Skeletal muscle tissue (tissue), 4 donors: ENCODE data around the gene RBM8A. TPM values are rescaled to one million over a fixed set of nuclear protein-coding genes. Genes with fewer than 3 reads are reported as not detected.

ENCODE experiments used
- H3K27ac ChIP-seq: one replicate; pipeline ENCODE4 v1.7.0; 2013; ENCODE audit warnings: mild to moderate bottlenecking, low read depth, low read length, inconsistent platforms
- H3K27me3 ChIP-seq, 3 donors: one replicate each; pipeline ENCODE4 v1.7.0; 2013; ENCODE audit warnings: low read length in 3 of 3; ENCODE audit not compliant: control insufficient read depth in 3 of 3, insufficient read depth in 3 of 3
- H3K36me3 ChIP-seq, 3 donors: one replicate each; pipeline ENCODE4 v1.7.0; 2013; ENCODE audit warnings: low read length in 3 of 3; ENCODE audit not compliant: control insufficient read depth in 3 of 3, insufficient read depth in 3 of 3
- H3K4me1 ChIP-seq, 3 donors: one replicate each; pipeline ENCODE4 v1.7.0; 2013; ENCODE audit warnings: low read length in 3 of 3, mild to moderate bottlenecking in 3 of 3; ENCODE audit not compliant: control insufficient read depth in 3 of 3, insufficient read depth in 3 of 3
- H3K4me3 ChIP-seq, 3 donors: one replicate each; pipeline ENCODE4 v1.7.0; 2013; ENCODE audit warnings: low read length in 3 of 3
- H3K9ac ChIP-seq, 3 donors: one replicate each; pipeline ENCODE4 v1.7.0; 2013; ENCODE audit warnings: low read length in 3 of 3, mild to moderate bottlenecking in 3 of 3, moderate library complexity in 2 of 3, low read depth in 1 of 3
- H3K9me3 ChIP-seq, 3 donors: one replicate each; pipeline ENCODE4 v1.7.0; 2013; ENCODE audit warnings: low read length in 3 of 3; ENCODE audit not compliant: control insufficient read depth in 3 of 3
- total RNA-seq: library from RNA; depleted of rRNA; stranded (reverse); fragments of >200 nt; gene quantifications from one replicate; pipeline ENCODE4 v1.2.3, GENCODE V29; 2014
- donor health status: Osteomylitis.

RBM8A gene
- total RNA-seq, 1 donor from 2014 or later = 36.5 TPM

DNA sequence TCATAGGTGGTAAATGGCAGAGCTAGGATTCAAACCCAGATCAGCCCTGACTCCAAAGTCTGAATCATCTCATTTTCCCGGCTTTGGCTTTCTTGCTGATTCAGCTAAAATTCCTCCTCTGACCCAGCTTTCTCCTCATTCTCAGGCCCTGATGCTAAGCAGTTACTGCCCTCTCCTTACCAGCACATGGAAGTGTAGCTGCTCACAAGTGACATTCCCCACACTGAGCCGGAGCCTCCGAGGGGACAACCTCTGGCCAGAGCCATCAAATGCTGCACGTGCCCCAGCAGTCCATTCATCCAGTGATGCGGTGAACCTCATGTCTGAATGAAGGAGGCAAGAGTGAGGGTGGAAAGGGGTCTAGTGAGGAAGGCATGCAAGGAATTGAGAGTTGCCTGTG is 28.5 kb downstream of the RBM8A start:
- peaks cover 0 to 4% (median 0%) of the 10 kb centered on the region in 3 donors for H3K36me3 ChIP-seq
- H3K4me3 ChIP-seq = no peak overlapping the region
- no peaks in the 10 kb centered on the region for H3K9me3 ChIP-seq
- no peak overlapping the region for H3K27ac ChIP-seq
- H3K9ac ChIP-seq = no peak overlapping the region
- H3K27me3 ChIP-seq = no peaks in the 10 kb centered on the region
- H3K4me1 ChIP-seq = no peaks in the 10 kb centered on the region

DNA sequence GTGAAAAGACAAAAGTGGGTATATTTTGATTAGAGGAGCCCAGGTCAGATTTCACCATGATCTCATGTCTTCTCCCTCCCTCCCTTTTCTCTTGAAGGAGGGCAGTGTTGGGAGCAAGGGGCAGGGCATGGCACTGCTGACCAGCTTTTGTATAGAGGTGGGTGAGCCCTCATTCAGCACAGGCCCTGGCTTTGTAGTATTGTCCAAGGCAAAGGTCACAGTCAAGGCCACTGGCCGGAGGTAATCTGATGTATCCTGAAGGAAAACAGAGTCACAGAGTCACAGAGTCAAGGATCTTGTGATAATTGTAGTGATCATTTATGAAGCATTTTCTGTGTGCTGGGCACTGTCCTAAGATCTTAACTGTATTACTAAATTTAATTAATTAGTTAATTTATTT is 29.3 kb downstream of the RBM8A start:
- no peaks in the 10 kb centered on the region for H3K27me3 ChIP-seq
- H3K36me3 ChIP-seq = peaks cover 0 to 4% (median 0%) of the 10 kb centered on the region in 3 donors
- no peak overlapping the region for H3K27ac ChIP-seq
- no peak overlapping the region for H3K9ac ChIP-seq
- no peaks in the 10 kb centered on the region for H3K9me3 ChIP-seq
- H3K4me1 ChIP-seq = peaks cover 0 to 1% (median 0%) of the 10 kb centered on the region in 3 donors
- no peak overlapping the region for H3K4me3 ChIP-seq

DNA sequence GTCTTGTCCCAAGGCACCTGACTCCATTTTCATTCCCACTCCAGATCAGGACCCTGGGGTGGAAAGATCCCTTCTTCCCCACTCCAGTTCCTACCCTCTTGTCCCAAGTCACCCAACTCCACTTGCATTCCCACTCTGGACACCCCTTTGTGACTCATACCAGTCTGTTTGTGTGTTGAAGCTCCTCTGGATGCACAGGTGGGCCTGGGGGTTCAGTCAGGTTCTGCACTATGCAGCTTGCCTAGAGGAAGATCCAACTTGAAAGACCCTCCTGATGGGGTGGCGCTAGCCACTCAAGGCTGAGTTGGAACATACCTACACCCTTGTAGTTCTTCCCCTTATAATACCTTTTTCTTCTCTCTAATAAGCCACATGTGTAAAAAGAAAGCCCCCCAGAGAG is 31.8 kb downstream of the RBM8A start:
- Histone ChIP-seq H3K9ac (no peak overlapping the region), H3K4me1 (peaks cover 11 to 22% (median 19%) of the 10 kb centered on the region in 3 donors), H3K27ac (no peak overlapping the region), H3K36me3 (peaks cover 0 to 4% (median 0%) of the 10 kb centered on the region in 3 donors), H3K27me3 (no peaks in the 10 kb centered on the region), H3K4me3 (no peak overlapping the region), H3K9me3 (no peaks in the 10 kb centered on the region)

DNA sequence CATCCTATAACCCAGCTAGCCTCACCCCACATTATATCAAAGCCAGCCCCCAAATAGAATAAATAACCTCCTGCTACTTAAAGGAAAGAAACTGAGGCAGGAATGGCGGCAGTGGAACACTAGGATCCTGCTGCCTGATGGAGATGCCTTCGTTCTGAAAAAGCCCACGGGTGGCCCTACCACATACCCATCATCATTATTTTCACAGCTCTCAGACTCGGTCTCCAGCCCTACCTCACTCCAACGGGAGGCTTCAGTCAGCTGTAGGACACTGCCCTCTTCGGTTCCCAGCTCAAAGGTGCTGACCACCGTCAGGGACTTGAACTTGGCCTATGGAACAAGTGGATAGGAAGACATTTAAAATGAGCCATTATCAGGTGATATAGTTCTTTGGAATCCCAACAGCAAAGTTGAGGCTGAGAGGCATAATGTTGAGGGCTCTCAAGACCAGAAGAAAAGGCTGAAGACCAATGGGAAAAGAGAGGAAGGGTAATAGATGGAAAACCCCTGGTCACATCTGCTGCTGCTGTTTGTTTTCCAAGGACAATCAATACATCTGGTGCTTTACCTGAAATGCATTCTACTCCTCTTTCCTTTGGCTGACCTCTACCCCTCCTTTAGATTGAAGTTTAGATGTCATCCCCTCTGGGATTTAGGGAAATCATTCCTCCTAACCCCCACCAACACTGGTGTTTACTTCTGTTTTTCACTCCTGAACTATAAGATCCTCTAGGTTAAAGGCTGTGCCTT is 33.8 kb downstream of the RBM8A start:
- Histone ChIP-seq H3K36me3 (no peaks in the 10 kb centered on the region), H3K4me3 (no peak overlapping the region), H3K27ac (no peak overlapping the region), H3K9ac (no peak overlapping the region), H3K4me1 (peaks cover 15 to 28% (median 19%) of the 10 kb centered on the region in 3 donors), H3K9me3 (no peaks in the 10 kb centered on the region), H3K27me3 (no peaks in the 10 kb centered on the region)

DNA sequence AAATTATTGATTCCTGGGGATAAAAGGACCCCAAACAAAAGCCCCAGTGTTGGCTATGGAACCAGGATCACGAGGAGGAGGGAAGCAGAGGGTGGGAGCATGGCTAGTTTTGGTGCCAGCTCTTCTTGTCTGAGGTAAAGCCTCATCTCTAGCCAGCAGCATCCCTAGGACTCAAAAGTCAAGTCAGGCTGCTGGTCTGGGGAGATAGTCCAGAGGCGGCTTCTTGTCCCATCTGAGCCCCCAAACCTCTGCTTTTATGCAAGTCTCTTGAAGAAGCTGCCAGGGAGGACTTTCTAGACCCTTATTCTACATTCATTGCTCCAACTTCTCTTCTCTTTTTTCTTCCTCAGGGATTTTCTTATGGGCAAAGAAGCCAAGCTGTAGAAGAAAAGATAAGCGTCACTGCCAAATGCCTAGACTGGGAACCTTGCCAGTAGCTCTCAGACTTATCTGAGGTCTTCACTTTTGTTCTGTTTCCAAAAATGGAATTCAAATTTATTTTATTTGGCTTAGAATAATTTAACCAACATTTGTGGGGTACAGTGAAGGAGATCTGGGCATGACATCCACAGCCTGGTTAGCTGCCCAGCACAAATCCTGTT is 34.7 kb downstream of the RBM8A start:
- H3K4me1 ChIP-seq = peaks cover 15 to 28% (median 19%) of the 10 kb centered on the region in 3 donors
- H3K27me3 ChIP-seq = no peaks in the 10 kb centered on the region
- peak overlapping the region; percentile 84 for H3K27ac ChIP-seq
- no peaks in the 10 kb centered on the region for H3K9me3 ChIP-seq
- H3K4me3 ChIP-seq = peak overlapping the region in 2 of 3 donors; percentile 34 to 65
- peak overlapping the region in 2 of 3 donors; percentile 62 to 74 for H3K9ac ChIP-seq
- H3K36me3 ChIP-seq = no peaks in the 10 kb centered on the region

DNA sequence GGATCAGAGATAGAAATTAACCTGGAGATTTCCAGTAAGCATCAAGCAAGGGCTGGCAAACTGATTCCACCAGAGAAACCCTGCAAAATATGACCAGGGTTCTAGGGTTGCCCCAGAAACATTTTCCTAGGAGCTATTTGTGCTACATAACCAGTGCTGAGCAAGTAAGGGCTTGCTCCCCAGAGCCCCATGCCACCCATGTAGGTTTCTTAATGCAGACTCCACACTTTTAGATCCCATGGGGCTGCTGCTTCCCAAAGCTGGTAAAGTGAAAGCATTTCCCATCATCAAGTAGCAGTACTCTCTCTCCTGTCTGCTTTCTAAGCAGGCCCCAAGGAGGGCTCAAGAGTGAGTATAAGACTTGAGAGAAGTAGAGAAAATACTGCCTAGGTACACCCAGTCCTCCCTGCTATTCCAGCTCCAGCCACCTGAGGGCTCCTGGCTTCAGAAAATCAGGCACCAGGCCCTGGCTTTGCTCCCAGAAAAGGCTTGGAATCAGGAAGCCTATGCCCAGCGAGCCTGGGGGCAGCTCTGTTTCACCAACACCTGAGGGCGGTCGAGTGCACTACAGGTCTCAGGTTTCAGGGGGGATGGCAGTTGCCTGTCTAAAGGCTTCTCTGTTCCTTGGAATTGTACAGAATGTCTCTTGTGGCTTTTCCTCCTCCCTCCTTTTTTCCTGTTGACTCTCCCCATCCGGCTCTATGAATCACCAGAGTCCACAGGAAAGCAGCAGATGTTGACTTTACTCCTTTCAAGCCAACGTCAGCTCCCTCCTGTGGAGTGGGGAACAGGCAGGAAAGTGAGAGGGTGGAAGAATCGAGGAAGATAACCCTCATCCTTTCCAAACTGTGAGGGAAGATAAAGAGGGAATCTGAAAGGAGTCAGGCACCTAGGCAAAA is 35.4 kb downstream of the RBM8A start:
- H3K4me3 ChIP-seq = peak overlapping the region; percentile 34 to 65 (median 50)
- H3K36me3 ChIP-seq = no peaks in the 10 kb centered on the region
- H3K9ac ChIP-seq = peak overlapping the region; percentile 54 to 74 (median 62)
- H3K9me3 ChIP-seq = no peaks in the 10 kb centered on the region
- H3K27ac ChIP-seq = peak overlapping the region; percentile 84
- no peaks in the 10 kb centered on the region for H3K27me3 ChIP-seq
- H3K4me1 ChIP-seq = peaks cover 15 to 28% (median 19%) of the 10 kb centered on the region in 3 donors

DNA sequence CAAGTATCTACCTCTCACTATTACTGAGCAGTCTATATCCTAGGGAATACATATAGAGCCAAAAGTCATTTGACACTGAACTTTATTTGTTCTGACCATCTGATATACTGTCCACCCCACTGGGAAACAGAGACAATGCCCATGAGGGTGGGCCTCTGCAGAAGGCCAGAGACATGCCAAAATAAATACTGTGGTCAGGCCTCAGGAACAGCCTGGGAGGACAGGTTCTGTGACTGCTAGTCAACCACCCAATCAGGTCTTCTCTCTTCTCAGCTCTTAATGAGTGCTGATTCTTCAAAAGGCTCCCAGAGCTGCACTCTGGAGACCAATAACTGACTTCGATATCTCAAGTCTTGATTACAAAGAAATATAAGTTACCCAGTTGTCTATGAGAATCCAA is 36.1 kb downstream of the RBM8A start:
- H3K36me3 ChIP-seq = no peaks in the 10 kb centered on the region
- H3K27me3 ChIP-seq = no peaks in the 10 kb centered on the region
- H3K4me3 ChIP-seq = peak overlapping the region in 1 of 3 donors; percentile 50
- H3K9ac ChIP-seq = peak overlapping the region in 2 of 3 donors; percentile 62 to 74
- peaks cover 15 to 28% (median 19%) of the 10 kb centered on the region in 3 donors for H3K4me1 ChIP-seq
- peak overlapping the region; percentile 84 for H3K27ac ChIP-seq
- H3K9me3 ChIP-seq = no peaks in the 10 kb centered on the region

DNA sequence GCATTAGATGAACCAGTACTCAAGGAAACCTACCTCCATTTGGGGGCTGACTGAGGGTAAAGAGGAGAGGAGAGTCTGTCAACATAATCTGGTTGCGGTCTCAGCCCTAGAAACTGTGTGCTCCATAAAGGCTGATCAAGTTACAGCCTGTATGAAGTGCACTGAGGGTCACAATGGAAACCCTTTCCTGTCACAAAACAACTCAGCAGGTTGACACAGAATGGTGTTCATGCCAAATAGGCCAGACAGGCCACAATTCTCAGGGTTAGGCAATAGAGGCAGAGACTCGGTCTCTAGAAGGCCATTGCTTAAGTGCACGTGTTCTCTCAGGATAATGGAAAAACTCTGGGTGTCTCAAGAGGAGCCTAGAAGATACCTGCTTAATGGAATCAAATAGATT is 37.6 kb downstream of the RBM8A start:
- H3K36me3 ChIP-seq = no peaks in the 10 kb centered on the region
- no peak overlapping the region for H3K27ac ChIP-seq
- H3K9me3 ChIP-seq = no peaks in the 10 kb centered on the region
- H3K4me1 ChIP-seq = peaks cover 22 to 34% (median 22%) of the 10 kb centered on the region in 3 donors
- no peak overlapping the region for H3K4me3 ChIP-seq
- H3K9ac ChIP-seq = peak overlapping the region in 2 of 3 donors; percentile 55 to 61
- peaks cover 0 to 3% (median 0%) of the 10 kb centered on the region in 3 donors for H3K27me3 ChIP-seq

DNA sequence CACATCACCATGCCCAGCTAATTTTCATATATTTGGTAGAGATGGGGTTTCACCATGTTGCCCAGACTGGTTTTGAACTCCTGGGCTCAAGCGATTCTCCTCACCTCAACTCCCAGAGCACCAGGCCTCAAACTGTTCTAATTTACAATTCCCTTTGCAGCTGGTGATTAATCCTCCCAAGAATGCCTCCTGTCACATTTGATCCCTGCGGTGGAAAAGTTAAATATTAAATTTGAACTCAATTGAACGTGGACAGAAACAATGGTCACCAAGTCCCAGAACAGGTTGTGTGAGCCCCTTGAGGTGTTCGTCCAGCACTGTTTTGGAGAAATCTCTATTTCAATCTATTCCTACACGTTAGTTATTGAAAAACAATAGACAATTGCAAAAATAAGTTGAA is 39.7 kb downstream of the RBM8A start:
- H3K4me1 ChIP-seq = peaks cover 21 to 30% (median 22%) of the 10 kb centered on the region in 3 donors
- no peaks in the 10 kb centered on the region for H3K9me3 ChIP-seq
- no peak overlapping the region for H3K4me3 ChIP-seq
- H3K27ac ChIP-seq = no peak overlapping the region
- H3K36me3 ChIP-seq = no peaks in the 10 kb centered on the region
- no peak overlapping the region for H3K9ac ChIP-seq
- peaks cover 0 to 3% (median 0%) of the 10 kb centered on the region in 3 donors for H3K27me3 ChIP-seq
